ENCODE results near the gene CROCC2.

Gene CROCC2

GRCh38 chr2:240865391-240865790 lies 40.7 kb upstream of the CROCC2 start:
- TF ChIP-seq, protein P1, sequence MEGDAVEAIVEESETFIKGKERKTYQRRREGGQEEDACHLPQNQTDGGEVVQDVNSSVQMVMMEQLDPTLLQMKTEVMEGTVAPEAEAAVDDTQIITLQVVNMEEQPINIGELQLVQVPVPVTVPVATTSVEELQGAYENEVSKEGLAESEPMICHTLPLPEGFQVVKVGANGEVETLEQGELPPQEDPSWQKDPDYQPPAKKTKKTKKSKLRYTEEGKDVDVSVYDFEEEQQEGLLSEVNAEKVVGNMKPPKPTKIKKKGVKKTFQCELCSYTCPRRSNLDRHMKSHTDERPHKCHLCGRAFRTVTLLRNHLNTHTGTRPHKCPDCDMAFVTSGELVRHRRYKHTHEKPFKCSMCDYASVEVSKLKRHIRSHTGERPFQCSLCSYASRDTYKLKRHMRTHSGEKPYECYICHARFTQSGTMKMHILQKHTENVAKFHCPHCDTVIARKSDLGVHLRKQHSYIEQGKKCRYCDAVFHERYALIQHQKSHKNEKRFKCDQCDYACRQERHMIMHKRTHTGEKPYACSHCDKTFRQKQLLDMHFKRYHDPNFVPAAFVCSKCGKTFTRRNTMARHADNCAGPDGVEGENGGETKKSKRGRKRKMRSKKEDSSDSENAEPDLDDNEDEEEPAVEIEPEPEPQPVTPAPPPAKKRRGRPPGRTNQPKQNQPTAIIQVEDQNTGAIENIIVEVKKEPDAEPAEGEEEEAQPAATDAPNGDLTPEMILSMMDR (IDR thresholded peaks at IDR 0.05; ENCODE audit: low read depth, low read length), result no peak
- no peak for DNase-seq (ENCODE audit: low read depth, low spot score)
- no peak overlapping the region for H3K4me3 ChIP-seq (ENCODE audit: low read depth, low read length)
- in situ Hi-C loops (cut with HindIII; ENCODE audit: low sequenced_read_pairs), result no loop called here

DNA sequence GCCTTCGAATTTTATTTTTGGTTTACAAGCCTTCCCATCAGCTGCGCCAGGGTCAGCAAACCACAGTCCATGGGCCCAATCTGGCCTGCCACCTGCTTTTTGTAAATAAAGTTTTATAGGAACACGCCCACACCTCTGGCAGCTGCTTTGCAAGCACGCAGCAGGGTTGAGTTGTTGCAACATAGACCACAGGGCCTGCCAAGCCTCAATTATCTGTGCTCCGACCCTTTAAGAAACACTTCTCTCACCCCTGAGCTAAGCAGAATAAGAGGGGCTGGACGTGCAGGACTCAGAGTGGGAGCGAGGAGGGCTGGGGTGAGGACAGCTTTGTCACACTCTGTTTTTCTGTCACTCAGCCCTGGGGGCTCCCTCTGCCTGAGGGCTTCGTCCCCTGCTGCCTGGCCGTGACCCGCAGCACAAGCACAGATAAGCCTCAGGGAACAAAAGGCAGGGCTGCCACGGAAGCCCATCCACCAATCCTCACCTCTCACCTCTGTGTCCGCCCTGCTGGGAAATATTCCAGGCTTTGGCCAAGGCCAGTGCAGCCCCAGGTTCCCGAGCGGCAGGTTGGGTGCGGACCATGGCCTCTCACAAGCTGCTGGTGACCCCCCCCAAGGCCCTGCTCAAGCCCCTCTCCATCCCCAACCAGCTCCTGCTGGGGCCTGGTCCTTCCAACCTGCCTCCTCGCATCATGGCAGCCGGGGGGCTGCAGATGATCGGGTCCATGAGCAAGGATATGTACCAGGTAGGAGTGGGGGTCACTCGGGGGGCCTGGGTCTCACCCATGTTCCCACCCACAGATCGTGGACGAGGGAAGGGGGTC lies 37.6 kb upstream of the CROCC2 start, which contains the start of gene AGXT:
Gene AGXT, plus strand, starts transcription at position 539 of the 823 bp plus-strand sequence. Its CDS starts 42 bp downstream, at position 581.
- in situ Hi-C loops (cut with HindIII; ENCODE audit: low sequenced_read_pairs), result no loop called here
- TF ChIP-seq, protein P1 (IDR thresholded peaks at IDR 0.05; ENCODE audit: low read depth, low read length), result no peak
- no peak for DNase-seq (ENCODE audit: low read depth, low spot score)
- no peak within 1 kb of the TSS for H3K4me3 ChIP-seq (ENCODE audit: low read depth, low read length)

DNA sequence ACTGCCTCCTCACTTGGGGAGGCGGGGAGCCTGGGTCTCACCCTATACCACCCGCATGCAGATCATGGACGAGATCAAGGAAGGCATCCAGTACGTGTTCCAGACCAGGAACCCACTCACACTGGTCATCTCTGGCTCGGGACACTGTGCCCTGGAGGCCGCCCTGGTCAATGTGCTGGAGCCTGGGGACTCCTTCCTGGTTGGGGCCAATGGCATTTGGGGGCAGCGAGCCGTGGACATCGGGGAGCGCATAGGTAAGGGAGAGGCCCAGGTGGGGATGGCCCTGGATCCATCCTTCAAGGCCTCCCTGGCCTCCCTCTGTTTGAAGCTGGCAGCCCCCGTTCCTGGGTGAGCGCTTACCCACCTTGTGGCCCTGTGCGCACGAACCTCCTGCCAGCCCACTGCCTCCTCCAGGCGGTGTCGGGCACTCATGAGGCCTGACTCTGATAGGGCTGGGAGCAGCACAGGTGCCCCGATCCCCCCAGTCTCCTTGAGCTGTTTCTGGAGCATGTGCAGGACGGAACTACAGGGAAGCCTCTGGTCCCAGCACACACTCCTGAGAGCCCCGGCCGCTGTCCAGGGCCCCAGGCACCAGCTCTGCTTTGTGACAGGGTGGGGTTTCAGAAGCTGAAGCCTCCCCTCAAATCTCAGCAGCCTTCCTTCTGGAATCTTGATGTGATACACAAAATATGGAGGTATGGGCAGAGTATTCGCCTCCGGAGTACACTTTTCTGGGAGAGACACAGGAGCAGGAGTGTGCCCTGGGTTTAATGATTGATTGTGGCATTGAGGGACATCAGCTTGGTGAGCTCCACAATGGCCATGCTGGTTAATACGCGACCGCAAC lies 36.8 kb upstream of the CROCC2 start:
- TF ChIP-seq, protein P1 (IDR thresholded peaks at IDR 0.05; ENCODE audit: low read depth, low read length), result no peak
- in situ Hi-C loops (cut with HindIII; ENCODE audit: low sequenced_read_pairs), result no loop called here
- no peak overlapping the region for H3K4me3 ChIP-seq (ENCODE audit: low read depth, low read length)
- no peak for DNase-seq (ENCODE audit: low read depth, low spot score)

- H3K4me3 ChIP-seq (ENCODE audit: low read depth, low read length), result no peak overlapping the region
- TF ChIP-seq, protein P1 (IDR thresholded peaks at IDR 0.05; ENCODE audit: low read depth, low read length), result no peak
- in situ Hi-C loops (cut with HindIII; ENCODE audit: low sequenced_read_pairs), result no loop called here
- DNase-seq (ENCODE audit: low read depth, low spot score), result no peak
Measured at GRCh38 chr2:240869956-240870875, 35.9 kb upstream of the CROCC2 start.

DNA sequence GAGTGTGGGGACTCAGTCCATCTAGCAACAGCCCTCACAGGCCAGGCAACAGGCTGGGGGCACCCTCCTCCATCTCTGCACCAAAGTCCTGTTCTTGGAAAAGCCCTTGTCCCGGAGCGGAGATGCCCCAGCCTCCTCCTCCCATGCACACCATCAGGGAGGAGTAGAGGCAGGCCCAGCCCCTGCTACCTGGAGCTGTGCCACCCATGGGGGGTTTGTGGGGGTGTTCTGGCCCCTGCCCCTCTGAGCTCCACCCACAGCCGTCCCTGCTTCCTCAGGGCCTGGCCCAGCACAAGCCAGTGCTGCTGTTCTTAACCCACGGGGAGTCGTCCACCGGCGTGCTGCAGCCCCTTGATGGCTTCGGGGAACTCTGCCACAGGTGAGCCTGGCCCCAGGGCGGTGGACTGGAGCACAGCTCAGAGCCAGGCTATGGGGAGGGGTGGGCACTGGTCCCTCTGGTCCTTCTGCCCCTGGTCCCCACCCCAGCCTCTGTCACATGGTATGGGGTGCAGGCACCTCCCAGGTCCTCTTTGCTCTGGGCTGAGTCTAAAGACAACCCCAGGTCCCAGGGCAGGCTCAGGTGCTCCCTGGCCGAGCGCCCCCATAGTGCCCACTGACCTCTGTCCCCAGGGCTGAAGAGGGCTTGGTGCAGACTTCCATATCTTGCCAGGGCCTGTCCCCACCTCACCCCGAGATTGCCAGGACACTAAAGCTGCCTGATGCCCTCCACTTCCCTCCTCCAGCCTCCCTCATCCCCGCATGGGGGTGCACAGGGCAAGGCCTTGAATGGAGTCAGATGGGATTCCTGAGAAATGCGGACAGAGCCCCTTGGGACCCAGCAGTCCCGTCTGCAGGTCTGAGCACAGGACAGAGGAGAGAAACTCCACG lies 34.8 kb upstream of the CROCC2 start:
- TF ChIP-seq, protein P1 (IDR thresholded peaks at IDR 0.05; ENCODE audit: low read depth, low read length), result no peak
- no peak for DNase-seq (ENCODE audit: low read depth, low spot score)

More for the DNA sequence above, 34.8 kb upstream of the CROCC2 start:
- H3K4me3 ChIP-seq (ENCODE audit: low read depth, low read length), result no peak overlapping the region
- in situ Hi-C loops (cut with HindIII; ENCODE audit: low sequenced_read_pairs), result no loop called here
